Suprapubic skin (tissue), 4 donors: ENCODE measurements around the gene PTPRN2.

ENCODE experiments used
- CTCF ChIP-seq, 2 donors: fragments of 200-600 bp in 1 of 2; fragments of 450-650 bp in 1 of 2; sonication (generic) in 1 of 2; IDR thresholded peaks; one replicate each; pipeline ENCODE4 v1.5.1; 2016 to 2019; ENCODE audit warnings: antibody characterized with exemption in 2 of 2, mild to moderate bottlenecking in 1 of 2, moderate library complexity in 1 of 2
- EP300 ChIP-seq: sonication (generic); formaldehyde crosslinking; IDR thresholded peaks from one replicate; pipeline ENCODE4 v1.6.1; 2017; ENCODE audit warnings: antibody characterized with exemption
- POLR2A ChIP-seq, 2 donors: fragments of 450-650 bp; IDR thresholded peaks; one replicate each; pipeline ENCODE4 v1.6.1; 2017; ENCODE audit warnings: antibody characterized with exemption in 2 of 2, mild to moderate bottlenecking in 2 of 2, moderate library complexity in 2 of 2
- POLR2AphosphoS5 ChIP-seq, 3 donors: sonication (generic); formaldehyde crosslinking; IDR thresholded peaks; one replicate each; pipeline ENCODE4 v1.6.1; 2017; ENCODE audit warnings: antibody characterized with exemption in 3 of 3

GRCh38 chr7:158280448-158281144 is 307.0 kb downstream of the PTPRN2 start:
- TF ChIP-seq CTCF (IDR thresholded peaks at IDR 0.05) (no peak), EP300 (no peak), POLR2A (IDR thresholded peaks at IDR 0.05) (no peak), POLR2AphosphoS5 (IDR thresholded peaks at IDR 0.05) (no peak)
